ENCODE data around the gene LUC7L3.

DNA sequence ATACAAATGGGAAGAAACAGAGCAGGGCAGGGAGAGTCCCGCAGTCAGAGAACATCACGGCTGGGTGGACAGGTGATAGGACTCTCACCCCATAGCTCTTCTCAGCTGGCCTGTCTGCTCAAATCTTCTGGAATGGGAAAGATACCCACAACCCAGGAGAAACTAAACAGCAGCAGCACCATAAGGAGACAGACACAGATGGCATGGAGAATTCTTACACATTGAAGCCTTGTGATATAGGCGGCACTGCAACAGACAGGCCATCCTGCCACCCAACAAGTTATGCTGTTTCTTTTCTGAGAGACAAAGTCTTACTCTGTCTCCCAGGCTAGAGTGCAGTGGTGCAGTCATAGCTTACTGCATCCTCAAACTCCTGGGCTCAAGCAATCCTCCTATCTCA lies 56.5 kb downstream of the LUC7L3 start:
- TF ChIP-seq, protein P1, sequence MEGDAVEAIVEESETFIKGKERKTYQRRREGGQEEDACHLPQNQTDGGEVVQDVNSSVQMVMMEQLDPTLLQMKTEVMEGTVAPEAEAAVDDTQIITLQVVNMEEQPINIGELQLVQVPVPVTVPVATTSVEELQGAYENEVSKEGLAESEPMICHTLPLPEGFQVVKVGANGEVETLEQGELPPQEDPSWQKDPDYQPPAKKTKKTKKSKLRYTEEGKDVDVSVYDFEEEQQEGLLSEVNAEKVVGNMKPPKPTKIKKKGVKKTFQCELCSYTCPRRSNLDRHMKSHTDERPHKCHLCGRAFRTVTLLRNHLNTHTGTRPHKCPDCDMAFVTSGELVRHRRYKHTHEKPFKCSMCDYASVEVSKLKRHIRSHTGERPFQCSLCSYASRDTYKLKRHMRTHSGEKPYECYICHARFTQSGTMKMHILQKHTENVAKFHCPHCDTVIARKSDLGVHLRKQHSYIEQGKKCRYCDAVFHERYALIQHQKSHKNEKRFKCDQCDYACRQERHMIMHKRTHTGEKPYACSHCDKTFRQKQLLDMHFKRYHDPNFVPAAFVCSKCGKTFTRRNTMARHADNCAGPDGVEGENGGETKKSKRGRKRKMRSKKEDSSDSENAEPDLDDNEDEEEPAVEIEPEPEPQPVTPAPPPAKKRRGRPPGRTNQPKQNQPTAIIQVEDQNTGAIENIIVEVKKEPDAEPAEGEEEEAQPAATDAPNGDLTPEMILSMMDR (IDR thresholded peaks at IDR 0.05; ENCODE audit: extremely low read depth in 1 of 2, insufficient read depth in 1 of 2, low read depth in 1 of 2, low read length in 2 of 2), result no peak
- TF ChIP-seq POLR2A (IDR thresholded peaks at IDR 0.05; ENCODE audit: low read depth, low read length), result no peak
- TF ChIP-seq POLR2AphosphoS5 (IDR thresholded peaks at IDR 0.05; ENCODE audit: insufficient read depth, low read depth, low read length), result no peak
- no peak for TF ChIP-seq FOS (IDR thresholded peaks at IDR 0.05; ENCODE audit: borderline replicate concordance, insufficient read depth, low read length)
